Activated naive CD4-positive, alpha-beta T cell (primary cell): ENCODE results near the gene SLC2A13.
"Not testable (repeated sequence)": the region's sequence is repeated elsewhere in the genome, so short reads cannot be mapped to it uniquely, and the experiment has no call there.

Source experiments
- DNase-seq, 4 experiments: peaks; one replicate each; lab custom pipeline; 2025; lab: John Stamatoyannopoulos, UW

Gene SLC2A13

GRCh38 chr12:39752482-39753137, 353.3 kb downstream of the SLC2A13 start:
- no peak for DNase-seq

- not testable (repeated sequence) for DNase-seq
Measured at GRCh38 chr12:39746151-39746550, 359.7 kb downstream of the SLC2A13 start.

- no peak for DNase-seq
Measured at GRCh38 chr12:39743655-39744054, 362.2 kb downstream of the SLC2A13 start.

GRCh38 chr12:39736406-39736805, 369.5 kb downstream of the SLC2A13 start:
- no peak for DNase-seq

- no peak for DNase-seq
Measured at GRCh38 chr12:39723831-39724230, 382.1 kb downstream of the SLC2A13 start.

GRCh38 chr12:39722504-39722903, 383.4 kb downstream of the SLC2A13 start:
- DNase-seq, result no peak

GRCh38 chr12:39713552-39713951, 392.3 kb downstream of the SLC2A13 start:
- DNase-seq, result no peak

- no peak for DNase-seq
Measured at GRCh38 chr12:39712334-39712733, 393.5 kb downstream of the SLC2A13 start.
